Measurements from ENCODE around the gene FANK1.

Gene FANK1

DNA sequence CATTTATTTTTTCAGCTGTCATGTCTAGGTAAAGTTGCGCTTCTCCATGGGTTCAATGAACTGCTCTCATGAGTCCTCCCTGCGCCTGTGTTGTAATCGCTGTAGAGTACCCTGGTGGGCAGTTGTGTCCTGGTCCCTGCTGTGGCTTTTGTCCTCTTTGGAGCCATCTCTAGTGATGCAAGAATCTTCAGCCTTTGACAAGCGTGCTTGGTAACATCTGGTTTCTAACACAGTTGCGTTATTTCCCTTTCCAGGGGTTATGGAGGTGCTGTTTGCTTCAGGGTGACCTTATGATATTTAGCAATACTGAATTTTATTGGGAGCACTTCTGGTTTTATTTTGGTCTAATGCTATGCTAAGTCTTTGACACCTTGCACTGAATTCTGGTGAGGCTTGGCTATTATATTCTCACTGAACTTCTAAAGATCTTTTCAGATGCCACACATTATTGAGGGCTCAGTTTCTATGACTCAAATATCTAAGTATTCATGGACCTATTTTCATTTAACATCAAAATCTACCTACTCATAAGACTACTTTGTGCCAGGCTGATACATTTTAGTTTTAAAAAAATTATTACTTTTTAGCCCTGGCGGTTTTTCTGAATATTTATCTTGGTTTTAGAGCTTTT lies 88.6 kb downstream of the FANK1 start:
- H3K36me3 ChIP-seq (ENCODE audit: control insufficient read depth, insufficient read depth, low read length): no peaks in the 10 kb centered on the region
- H3K9me3 ChIP-seq (ENCODE audit: control insufficient read depth, low read length): no peaks in the 10 kb centered on the region
- no peak overlapping the region for H3K4me3 ChIP-seq (ENCODE audit: insufficient read depth, low read depth, low read length, poor library complexity, severe bottlenecking)
- no peak overlapping the region for H3K27ac ChIP-seq (ENCODE audit: insufficient read depth, low read length, poor library complexity, severe bottlenecking)
- H3K4me1 ChIP-seq (ENCODE audit: control insufficient read depth, insufficient read depth, low read length, poor library complexity, severe bottlenecking): no peaks in the 10 kb centered on the region
- no peaks in the 10 kb centered on the region for H3K27me3 ChIP-seq (replicated peaks; ENCODE audit: control insufficient read depth, insufficient read depth, low read length, poor library complexity, severe bottlenecking)
- DNase-seq: no peak

DNA sequence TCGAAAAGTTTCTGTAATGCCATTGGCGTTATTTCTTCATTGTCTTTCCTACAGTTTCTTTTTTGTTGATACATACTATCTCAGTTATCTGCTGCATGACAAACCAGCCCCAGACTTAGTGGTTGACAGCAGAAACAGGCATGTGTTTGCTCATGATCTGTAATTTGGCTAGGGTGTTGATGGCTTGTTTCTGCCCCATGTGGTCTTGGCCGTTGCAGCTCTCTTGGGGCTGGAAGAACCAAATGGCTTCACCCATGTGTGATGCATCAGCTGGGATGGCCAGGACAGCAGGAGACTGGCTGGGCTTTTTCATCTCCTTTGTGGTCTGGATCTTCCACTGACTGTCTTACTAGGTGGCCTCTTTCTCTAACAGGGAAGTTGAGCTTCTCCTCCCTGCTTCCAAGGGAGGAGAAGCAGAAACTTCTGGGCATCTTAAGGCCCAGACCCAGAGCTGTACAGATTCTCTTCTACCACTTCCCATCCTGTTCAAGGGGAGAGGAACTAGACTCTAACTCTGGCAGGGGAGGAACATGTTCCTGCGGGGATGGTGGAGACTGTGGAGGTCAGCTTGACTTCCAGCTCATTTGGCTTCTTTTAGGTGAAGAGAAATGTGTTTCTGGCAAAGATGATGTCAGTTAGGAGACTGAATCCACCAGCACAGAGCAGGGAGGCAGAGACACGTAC lies 89.3 kb downstream of the FANK1 start:
- Histone ChIP-seq H3K4me3 (ENCODE audit: insufficient read depth, low read depth, low read length, poor library complexity, severe bottlenecking) (no peak overlapping the region), H3K36me3 (ENCODE audit: control insufficient read depth, insufficient read depth, low read length) (no peaks in the 10 kb centered on the region), H3K27me3 (replicated peaks; ENCODE audit: control insufficient read depth, insufficient read depth, low read length, poor library complexity, severe bottlenecking) (no peaks in the 10 kb centered on the region), H3K27ac (ENCODE audit: insufficient read depth, low read length, poor library complexity, severe bottlenecking) (no peak overlapping the region), H3K9me3 (ENCODE audit: control insufficient read depth, low read length) (no peaks in the 10 kb centered on the region), H3K4me1 (ENCODE audit: control insufficient read depth, insufficient read depth, low read length, poor library complexity, severe bottlenecking) (no peaks in the 10 kb centered on the region)
- DNase-seq: no peak

DNA sequence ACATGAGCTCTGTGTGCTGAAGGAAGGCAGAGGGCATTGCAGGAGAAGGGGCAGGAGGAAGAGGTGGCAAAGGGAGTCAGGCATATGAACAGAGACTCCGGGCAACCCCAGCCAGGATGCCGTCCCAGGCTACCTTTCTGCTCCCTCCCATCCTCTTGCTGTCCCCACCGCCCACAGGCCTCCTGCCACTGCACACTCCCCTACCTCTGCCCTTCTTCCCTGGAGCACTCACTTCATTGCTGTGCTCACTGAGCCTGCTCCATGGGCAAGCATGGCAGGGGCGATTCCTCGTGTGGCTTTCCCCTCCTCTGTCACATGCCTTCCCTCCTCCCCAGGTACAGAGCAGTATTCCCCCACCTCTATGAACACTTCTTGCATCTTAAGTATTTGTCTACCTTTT lies 93.4 kb downstream of the FANK1 start:
- Histone ChIP-seq H3K27me3 (replicated peaks; ENCODE audit: control insufficient read depth, insufficient read depth, low read length, poor library complexity, severe bottlenecking) (no peaks in the 10 kb centered on the region), H3K36me3 (ENCODE audit: control insufficient read depth, insufficient read depth, low read length) (no peaks in the 10 kb centered on the region), H3K9me3 (ENCODE audit: control insufficient read depth, low read length) (no peaks in the 10 kb centered on the region), H3K4me3 (ENCODE audit: insufficient read depth, low read depth, low read length, poor library complexity, severe bottlenecking) (no peak overlapping the region), H3K4me1 (ENCODE audit: control insufficient read depth, insufficient read depth, low read length, poor library complexity, severe bottlenecking) (no peaks in the 10 kb centered on the region), H3K27ac (ENCODE audit: insufficient read depth, low read length, poor library complexity, severe bottlenecking) (no peak overlapping the region)
- no peak for DNase-seq

DNA sequence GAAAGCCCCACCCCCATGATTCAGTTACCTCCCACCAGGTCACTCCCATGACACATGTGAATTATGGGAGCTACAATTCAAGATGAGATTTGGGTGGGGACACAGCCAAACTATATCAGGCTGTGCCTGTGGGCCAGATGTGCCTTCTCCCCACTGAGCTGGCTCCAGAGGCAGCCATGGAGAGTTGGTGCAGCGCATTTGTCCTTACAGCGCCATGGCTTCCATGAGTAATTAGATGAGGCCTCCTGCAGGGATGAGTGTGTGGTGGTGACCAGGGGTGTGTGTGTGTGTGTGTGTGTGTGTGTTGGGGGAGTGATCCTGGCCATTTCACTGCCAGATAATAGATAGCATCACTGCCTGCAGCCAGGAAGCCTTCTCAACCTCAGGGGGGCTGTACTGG lies 94.6 kb downstream of the FANK1 start:
- Histone ChIP-seq H3K36me3 (ENCODE audit: control insufficient read depth, insufficient read depth, low read length) (no peaks in the 10 kb centered on the region), H3K4me1 (ENCODE audit: control insufficient read depth, insufficient read depth, low read length, poor library complexity, severe bottlenecking) (no peaks in the 10 kb centered on the region), H3K4me3 (ENCODE audit: insufficient read depth, low read depth, low read length, poor library complexity, severe bottlenecking) (no peak overlapping the region), H3K27ac (ENCODE audit: insufficient read depth, low read length, poor library complexity, severe bottlenecking) (no peak overlapping the region), H3K27me3 (replicated peaks; ENCODE audit: control insufficient read depth, insufficient read depth, low read length, poor library complexity, severe bottlenecking) (no peaks in the 10 kb centered on the region), H3K9me3 (ENCODE audit: control insufficient read depth, low read length) (no peaks in the 10 kb centered on the region)
- no peak for DNase-seq

DNA sequence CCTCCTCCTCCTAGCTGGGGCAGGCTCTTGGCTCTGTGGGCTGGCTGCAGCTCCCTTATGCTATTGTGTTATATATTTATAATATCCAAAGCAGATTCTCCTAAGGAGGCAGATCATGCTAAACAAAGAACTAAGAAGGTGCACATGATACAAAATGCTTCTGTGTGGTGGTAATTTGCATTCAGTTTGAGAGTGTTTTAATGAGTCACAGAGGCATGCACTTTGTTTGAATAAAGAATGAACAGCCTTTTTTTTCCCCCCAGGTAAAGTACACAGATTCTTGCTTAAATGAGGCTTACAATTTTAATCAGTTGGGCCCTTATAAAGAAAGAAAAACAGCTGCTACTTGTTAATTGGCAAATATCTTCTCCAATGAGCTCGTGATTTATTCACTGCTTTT lies 95.0 kb downstream of the FANK1 start:
- Histone ChIP-seq H3K27ac (ENCODE audit: insufficient read depth, low read length, poor library complexity, severe bottlenecking) (no peak overlapping the region), H3K4me3 (ENCODE audit: insufficient read depth, low read depth, low read length, poor library complexity, severe bottlenecking) (no peak overlapping the region), H3K27me3 (replicated peaks; ENCODE audit: control insufficient read depth, insufficient read depth, low read length, poor library complexity, severe bottlenecking) (no peaks in the 10 kb centered on the region), H3K36me3 (ENCODE audit: control insufficient read depth, insufficient read depth, low read length) (no peaks in the 10 kb centered on the region), H3K4me1 (ENCODE audit: control insufficient read depth, insufficient read depth, low read length, poor library complexity, severe bottlenecking) (no peaks in the 10 kb centered on the region), H3K9me3 (ENCODE audit: control insufficient read depth, low read length) (no peaks in the 10 kb centered on the region)
- DNase-seq: no peak

DNA sequence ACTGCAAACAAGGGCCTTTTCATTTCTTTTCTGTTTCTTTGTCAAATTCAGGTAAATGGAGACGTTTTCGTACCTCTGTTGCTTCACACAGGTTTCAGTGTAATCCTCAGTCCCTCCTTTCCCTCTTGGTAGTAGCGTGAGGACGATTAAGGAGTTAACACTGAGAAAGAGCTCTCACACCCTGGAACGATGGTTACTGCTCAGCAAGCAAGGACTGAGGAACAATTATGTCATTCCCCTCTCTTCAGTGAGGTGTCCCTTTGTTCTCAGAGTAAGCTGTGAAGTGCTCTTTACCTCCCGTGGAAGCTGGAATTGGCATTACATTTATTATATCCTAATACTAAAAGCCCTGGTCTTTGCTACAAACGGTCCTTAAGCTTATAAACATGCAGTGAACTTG lies 95.9 kb downstream of the FANK1 start:
- Histone ChIP-seq H3K27me3 (replicated peaks; ENCODE audit: control insufficient read depth, insufficient read depth, low read length, poor library complexity, severe bottlenecking) (no peaks in the 10 kb centered on the region), H3K27ac (ENCODE audit: insufficient read depth, low read length, poor library complexity, severe bottlenecking) (no peak overlapping the region), H3K4me1 (ENCODE audit: control insufficient read depth, insufficient read depth, low read length, poor library complexity, severe bottlenecking) (no peaks in the 10 kb centered on the region), H3K4me3 (ENCODE audit: insufficient read depth, low read depth, low read length, poor library complexity, severe bottlenecking) (no peak overlapping the region), H3K9me3 (ENCODE audit: control insufficient read depth, low read length) (no peaks in the 10 kb centered on the region), H3K36me3 (ENCODE audit: control insufficient read depth, insufficient read depth, low read length) (no peaks in the 10 kb centered on the region)
- DNase-seq: no peak

DNA sequence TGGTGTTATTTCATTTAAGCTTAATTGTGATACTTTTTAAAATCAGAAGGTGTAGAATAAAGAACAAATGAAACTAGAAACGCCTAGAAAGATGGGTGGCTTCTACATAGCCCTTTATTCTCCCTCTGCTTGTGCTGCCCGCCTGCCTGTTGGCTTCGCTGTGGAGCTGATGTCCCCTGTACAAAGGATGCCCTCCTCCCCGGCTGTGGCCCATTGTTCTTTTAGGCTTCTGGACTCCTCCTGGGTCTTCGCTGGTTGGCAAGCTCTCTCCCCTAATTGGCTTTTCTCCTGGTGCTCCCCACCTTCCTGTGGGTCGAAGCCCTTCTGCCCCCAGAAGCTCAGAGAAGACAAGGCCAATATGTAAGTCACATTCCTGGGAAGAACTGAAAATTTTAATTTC lies 98.2 kb downstream of the FANK1 start:
- DNase-seq: no peak
- no peaks in the 10 kb centered on the region for H3K9me3 ChIP-seq (ENCODE audit: control insufficient read depth, low read length)
- no peaks in the 10 kb centered on the region for H3K4me1 ChIP-seq (ENCODE audit: control insufficient read depth, insufficient read depth, low read length, poor library complexity, severe bottlenecking)
- no peaks in the 10 kb centered on the region for H3K27me3 ChIP-seq (replicated peaks; ENCODE audit: control insufficient read depth, insufficient read depth, low read length, poor library complexity, severe bottlenecking)
- H3K36me3 ChIP-seq (ENCODE audit: control insufficient read depth, insufficient read depth, low read length): no peaks in the 10 kb centered on the region
- no peak overlapping the region for H3K27ac ChIP-seq (ENCODE audit: insufficient read depth, low read length, poor library complexity, severe bottlenecking)
- no peak overlapping the region for H3K4me3 ChIP-seq (ENCODE audit: insufficient read depth, low read depth, low read length, poor library complexity, severe bottlenecking)

DNA sequence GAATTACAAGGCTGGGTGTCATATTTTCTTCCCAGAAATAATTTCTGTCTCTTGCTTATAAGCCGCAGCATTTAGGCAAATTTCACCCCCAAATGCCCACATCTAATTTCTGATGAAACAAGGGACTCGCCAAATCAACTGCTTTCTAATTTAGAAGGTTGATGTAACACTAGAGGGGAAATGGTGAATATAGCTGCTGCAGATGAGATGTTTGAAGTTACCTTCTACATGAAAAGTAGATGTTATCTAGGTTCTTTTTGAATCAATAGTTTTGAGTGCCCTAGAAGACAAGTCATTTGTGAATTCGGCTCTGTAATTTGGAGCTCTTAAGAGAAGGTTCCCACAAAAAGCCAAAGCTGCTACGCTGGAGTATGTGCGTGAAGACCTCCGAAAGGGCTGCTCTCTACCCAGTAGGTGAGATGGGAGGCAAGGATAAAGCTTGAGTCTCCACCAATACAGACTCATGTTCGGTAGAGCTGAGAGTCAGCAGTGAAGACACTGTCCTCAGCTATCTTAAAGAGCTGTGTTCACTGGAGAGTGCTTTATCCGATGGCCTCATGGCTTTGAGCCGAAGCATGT lies 99.5 kb downstream of the FANK1 start:
- H3K27ac ChIP-seq (ENCODE audit: insufficient read depth, low read length, poor library complexity, severe bottlenecking): no peak overlapping the region
- H3K27me3 ChIP-seq (replicated peaks; ENCODE audit: control insufficient read depth, insufficient read depth, low read length, poor library complexity, severe bottlenecking): no peaks in the 10 kb centered on the region
- DNase-seq: no peak
- no peaks in the 10 kb centered on the region for H3K36me3 ChIP-seq (ENCODE audit: control insufficient read depth, insufficient read depth, low read length)
- H3K4me1 ChIP-seq (ENCODE audit: control insufficient read depth, insufficient read depth, low read length, poor library complexity, severe bottlenecking): no peaks in the 10 kb centered on the region
- H3K4me3 ChIP-seq (ENCODE audit: insufficient read depth, low read depth, low read length, poor library complexity, severe bottlenecking): no peak overlapping the region
- no peaks in the 10 kb centered on the region for H3K9me3 ChIP-seq (ENCODE audit: control insufficient read depth, low read length)

DNA sequence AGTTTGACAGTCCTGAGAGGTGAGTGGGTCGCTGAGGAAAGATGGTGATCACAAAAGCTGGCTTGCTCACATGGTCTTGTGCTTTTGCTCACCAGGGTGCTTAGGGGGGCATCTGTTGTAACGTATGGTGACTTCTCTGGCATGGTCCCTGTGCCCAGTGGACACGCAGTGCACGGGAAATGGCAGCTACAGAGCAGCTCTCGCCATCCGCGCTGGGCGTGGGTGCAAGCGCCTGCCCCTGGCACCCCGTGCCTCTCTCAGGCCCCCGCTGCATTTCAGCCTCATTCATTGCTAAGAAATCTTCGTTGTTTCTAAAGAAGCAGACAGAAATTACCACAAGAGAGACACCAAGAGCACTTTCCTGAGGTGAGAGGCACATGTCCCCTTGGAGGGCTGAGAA lies 101.2 kb downstream of the FANK1 start:
- Histone ChIP-seq H3K4me1 (ENCODE audit: control insufficient read depth, insufficient read depth, low read length, poor library complexity, severe bottlenecking) (no peaks in the 10 kb centered on the region), H3K9me3 (ENCODE audit: control insufficient read depth, low read length) (no peaks in the 10 kb centered on the region), H3K27ac (ENCODE audit: insufficient read depth, low read length, poor library complexity, severe bottlenecking) (no peak overlapping the region), H3K36me3 (ENCODE audit: control insufficient read depth, insufficient read depth, low read length) (no peaks in the 10 kb centered on the region), H3K4me3 (ENCODE audit: insufficient read depth, low read depth, low read length, poor library complexity, severe bottlenecking) (no peak overlapping the region), H3K27me3 (replicated peaks; ENCODE audit: control insufficient read depth, insufficient read depth, low read length, poor library complexity, severe bottlenecking) (no peaks in the 10 kb centered on the region)
- no peak for DNase-seq

DNA sequence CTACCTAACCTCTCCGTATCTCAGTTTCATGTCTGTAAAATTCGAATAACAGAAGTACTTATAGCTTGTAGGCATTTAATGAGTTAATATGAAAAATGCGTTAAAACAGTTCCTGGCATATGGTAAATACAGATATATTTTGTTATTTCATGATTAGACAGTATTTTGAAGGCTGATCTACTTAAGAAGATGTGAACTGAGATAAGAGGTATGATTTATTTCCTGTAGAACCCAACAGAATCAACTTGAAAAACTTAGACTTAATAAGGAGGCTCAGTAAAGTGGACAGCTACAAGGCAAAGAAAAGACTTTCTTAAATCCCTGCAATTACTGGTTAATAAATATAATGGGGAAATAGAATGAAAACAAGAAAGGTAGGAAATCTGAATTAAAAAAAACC lies 103.3 kb downstream of the FANK1 start:
- Histone ChIP-seq H3K27me3 (replicated peaks; ENCODE audit: control insufficient read depth, insufficient read depth, low read length, poor library complexity, severe bottlenecking) (no peaks in the 10 kb centered on the region), H3K4me1 (ENCODE audit: control insufficient read depth, insufficient read depth, low read length, poor library complexity, severe bottlenecking) (no peaks in the 10 kb centered on the region), H3K4me3 (ENCODE audit: insufficient read depth, low read depth, low read length, poor library complexity, severe bottlenecking) (no peak overlapping the region), H3K9me3 (ENCODE audit: control insufficient read depth, low read length) (no peaks in the 10 kb centered on the region), H3K36me3 (ENCODE audit: control insufficient read depth, insufficient read depth, low read length) (no peaks in the 10 kb centered on the region), H3K27ac (ENCODE audit: insufficient read depth, low read length, poor library complexity, severe bottlenecking) (no peak overlapping the region)
- DNase-seq: no peak
